Type B pancreatic cell (in vitro differentiated cells): Measurements from ENCODE around the gene HERC4. TPM values are rescaled to one million over a fixed set of nuclear protein-coding genes. Genes with fewer than 3 reads are reported as not detected.

Experiments
- DNase-seq: peaks from one replicate; pipeline ENCODE4 v3.0.0; 2021; ENCODE audit warnings: mixed read lengths; ENCODE audit not compliant: unreplicated experiment; ENCODE audit errors: extremely low spot score
- H3K27ac Mint-ChIP-seq: 2 replicates; pipeline ENCODE4 v1.8.0; 2021; ENCODE audit warnings: mild to moderate bottlenecking, mixed read lengths
- H3K27me3 Mint-ChIP-seq: 2 replicates; pipeline ENCODE4 v1.8.0; 2021; ENCODE audit warnings: mixed read lengths
- H3K36me3 Mint-ChIP-seq: 2 replicates; pipeline ENCODE4 v1.8.0; 2021; ENCODE audit warnings: mixed read lengths
- H3K4me1 Mint-ChIP-seq: one replicate; pipeline ENCODE4 v1.8.0; 2021; ENCODE audit warnings: mixed read lengths; ENCODE audit not compliant: unreplicated experiment
- H3K4me3 Mint-ChIP-seq: 2 replicates; pipeline ENCODE4 v1.8.0; 2021; ENCODE audit warnings: mild to moderate bottlenecking, mixed read lengths
- H3K9me3 Mint-ChIP-seq: 2 replicates; pipeline ENCODE4 v1.8.0; 2021; ENCODE audit warnings: mixed read lengths
- CTCF ChIP-seq: fragments of 200-600 bp; sonication (generic); conservative IDR thresholded peaks from 2 replicates; pipeline ENCODE4 v1.5.0; 2021; ENCODE audit warnings: antibody characterized with exemption, mild to moderate bottlenecking
- total RNA-seq: library from RNA; stranded (reverse); gene quantifications from 2 replicates; pipeline ENCODE4 v1.2.1, GENCODE V29; 2021; ENCODE audit warnings: low replicate concordance

Gene HERC4
- total RNA-seq, 1 donor from 2014 or later, result 50.5 TPM

- no peak overlapping the region for H3K4me3 Mint-ChIP-seq
- H3K9me3 Mint-ChIP-seq, result no peaks in the 10 kb centered on the region
- H3K27me3 Mint-ChIP-seq, result no peaks in the 10 kb centered on the region
- no peak for TF ChIP-seq CTCF
- peaks cover 5% of the 10 kb centered on the region for H3K4me1 Mint-ChIP-seq
- DNase-seq, result no peak
- H3K36me3 Mint-ChIP-seq, result no peaks in the 10 kb centered on the region
- no peak overlapping the region for H3K27ac Mint-ChIP-seq
Observed at GRCh38 chr10:68101066-68101465, 26.0 kb upstream of the HERC4 start.

GRCh38 chr10:68099736-68100135 lies 24.7 kb upstream of the HERC4 start:
- H3K9me3 Mint-ChIP-seq, result no peaks in the 10 kb centered on the region
- H3K27ac Mint-ChIP-seq, result no peak overlapping the region
- DNase-seq, result no peak
- no peak overlapping the region for H3K4me3 Mint-ChIP-seq
- H3K4me1 Mint-ChIP-seq, result no peaks in the 10 kb centered on the region
- no peak for TF ChIP-seq CTCF
- no peaks in the 10 kb centered on the region for H3K36me3 Mint-ChIP-seq
- no peaks in the 10 kb centered on the region for H3K27me3 Mint-ChIP-seq

- Mint-ChIP-seq H3K4me1 (no peaks in the 10 kb centered on the region), H3K27ac (no peak overlapping the region), H3K27me3 (no peaks in the 10 kb centered on the region), H3K9me3 (no peaks in the 10 kb centered on the region), H3K36me3 (no peaks in the 10 kb centered on the region), H3K4me3 (no peak overlapping the region)
- TF ChIP-seq CTCF, result no peak
- no peak for DNase-seq
Observed at GRCh38 chr10:68096913-68097516, 21.9 kb upstream of the HERC4 start.

GRCh38 chr10:68095153-68095552 lies 20.1 kb upstream of the HERC4 start:
- H3K4me1 Mint-ChIP-seq, result no peaks in the 10 kb centered on the region
- no peaks in the 10 kb centered on the region for H3K27me3 Mint-ChIP-seq
- H3K27ac Mint-ChIP-seq, result no peak overlapping the region
- H3K36me3 Mint-ChIP-seq, result no peaks in the 10 kb centered on the region
- no peak for TF ChIP-seq CTCF
- no peak overlapping the region for H3K4me3 Mint-ChIP-seq
- H3K9me3 Mint-ChIP-seq, result no peaks in the 10 kb centered on the region
- DNase-seq, result no peak

- Mint-ChIP-seq H3K27me3 (no peaks in the 10 kb centered on the region), H3K27ac (no peak overlapping the region), H3K36me3 (no peaks in the 10 kb centered on the region), H3K4me1 (no peaks in the 10 kb centered on the region), H3K9me3 (no peaks in the 10 kb centered on the region), H3K4me3 (no peak overlapping the region)
- no peak for DNase-seq
- no peak for TF ChIP-seq CTCF
Observed at GRCh38 chr10:68092512-68092911, 17.4 kb upstream of the HERC4 start.

GRCh38 chr10:68090586-68090985 lies 15.5 kb upstream of the HERC4 start:
- H3K36me3 Mint-ChIP-seq, result no peaks in the 10 kb centered on the region
- no peaks in the 10 kb centered on the region for H3K27me3 Mint-ChIP-seq
- no peak for TF ChIP-seq CTCF
- no peak for DNase-seq
- no peaks in the 10 kb centered on the region for H3K9me3 Mint-ChIP-seq
- H3K4me3 Mint-ChIP-seq, result no peak overlapping the region
- no peaks in the 10 kb centered on the region for H3K4me1 Mint-ChIP-seq
- no peak overlapping the region for H3K27ac Mint-ChIP-seq
